Gastroesophageal sphincter (tissue), 4 donors: ENCODE measurements around the gene SLC37A1. TPM values are rescaled to one million over a fixed set of nuclear protein-coding genes. Genes with fewer than 3 reads are reported as not detected.

Experiments used
- ATAC-seq: fragments of 150-250 bp; one replicate; pipeline ENCODE4 v1.9.1; 2016; ENCODE audit warnings: mild to moderate bottlenecking, moderate library complexity
- H3K27ac ChIP-seq, 4 donors: fragments of 200-600 bp; sonication (generic) in 3 of 4; 1 replicate in 3 of 4; 2 replicates in 1 of 4; pipeline ENCODE4 v1.5.1; 2016 to 2019
- H3K27me3 ChIP-seq: fragments of 200-600 bp; sonication (generic); one replicate; pipeline ENCODE4 v1.5.1; 2019
- H3K36me3 ChIP-seq, 2 donors: fragments of 200-600 bp; sonication (generic); one replicate each; pipeline ENCODE4 v1.5.1; 2019; ENCODE audit warnings: control low read depth in 1 of 2
- H3K4me1 ChIP-seq, 3 donors: fragments of 200-600 bp; sonication (generic); 1 replicate in 2 of 3; 2 replicates in 1 of 3; pipeline ENCODE4 v1.5.1; 2016 to 2019; ENCODE audit warnings: control low read depth in 2 of 3
- H3K4me3 ChIP-seq, 2 donors: fragments of 200-600 bp; sonication (generic); one replicate each; pipeline ENCODE4 v1.5.1; 2019; ENCODE audit warnings: mild to moderate bottlenecking in 1 of 2, moderate library complexity in 1 of 2
- H3K9me3 ChIP-seq, 3 donors: fragments of 200-600 bp; sonication (generic); one replicate each; pipeline ENCODE4 v1.5.1; 2017 to 2019; ENCODE audit warnings: control low read depth in 2 of 3
- CTCF ChIP-seq, 4 experiments: fragments of 200-600 bp in 2 of 4; fragments of 450-650 bp in 2 of 4; sonication (generic) in 1 of 4; IDR thresholded peaks; one replicate each; pipeline ENCODE4 v1.5.1; 2017 to 2019; ENCODE audit warnings: antibody characterized with exemption in 4 of 4, mild to moderate bottlenecking in 2 of 4, moderate library complexity in 2 of 4
- EP300 ChIP-seq: sonication (generic); formaldehyde crosslinking; IDR thresholded peaks from one replicate; pipeline ENCODE4 v1.6.1; 2017; ENCODE audit warnings: antibody characterized with exemption, mild to moderate bottlenecking
- POLR2A ChIP-seq, 2 donors: fragments of 450-650 bp; IDR thresholded peaks; one replicate each; pipeline ENCODE4 v1.6.1; 2017; ENCODE audit warnings: antibody characterized with exemption in 2 of 2, mild to moderate bottlenecking in 2 of 2, moderate library complexity in 1 of 2
- POLR2AphosphoS5 ChIP-seq: sonication (generic); formaldehyde crosslinking; IDR thresholded peaks from one replicate; pipeline ENCODE4 v1.6.1; 2017; ENCODE audit warnings: antibody characterized with exemption
- WGBS, 2 donors: methylation state at CpG; one replicate each; pipeline ENCODE4 v1.1.5; 2018; ENCODE audit warnings: low coverage in 1 of 2; 5-methylcytosine and 5-hydroxymethylcytosine counted together
- total RNA-seq, 4 donors: library from RNA; depleted of rRNA; stranded (reverse); fragments of >200 nt; gene quantifications; one replicate each; pipeline ENCODE4 v1.1.0, GENCODE V29; 2016

SLC37A1 gene
- total RNA-seq, 4 donors from 2014 or later = 3.7 to 7.8 (median 4.3) TPM

- no peak overlapping the region for H3K4me3 ChIP-seq
- H3K27ac ChIP-seq = no peak overlapping the region
- 88 to 97% methylated on average over 6 of the region's 19 CpGs for WGBS, 2 donors
- no peak for ATAC-seq
- H3K27me3 ChIP-seq = no peaks in the 10 kb centered on the region
- no peaks in the 10 kb centered on the region for H3K4me1 ChIP-seq
- TF ChIP-seq POLR2AphosphoS5 = no peak
- no peak for TF ChIP-seq CTCF (IDR thresholded peaks at IDR 0.05)
- no peak for TF ChIP-seq POLR2A (IDR thresholded peaks at IDR 0.05)
- no peak for TF ChIP-seq EP300
- no peaks in the 10 kb centered on the region for H3K36me3 ChIP-seq
- H3K9me3 ChIP-seq = no peaks in the 10 kb centered on the region
Observed at GRCh38 chr21:42586406-42586805, 72.8 kb downstream of the SLC37A1 start.

- Histone ChIP-seq H3K9me3 (no peaks in the 10 kb centered on the region), H3K4me1 (no peaks in the 10 kb centered on the region), H3K4me3 (no peak overlapping the region), H3K27ac (no peak overlapping the region), H3K27me3 (no peaks in the 10 kb centered on the region), H3K36me3 (no peaks in the 10 kb centered on the region)
- WGBS, 2 donors = 81 to 87% methylated on average over 6 to 13 of the region's 15 CpGs
- ATAC-seq = no peak
- TF ChIP-seq POLR2AphosphoS5 (no peak), CTCF (IDR thresholded peaks at IDR 0.05) (no peak), POLR2A (IDR thresholded peaks at IDR 0.05) (no peak), EP300 (no peak)
Observed at GRCh38 chr21:42587036-42587435, 73.4 kb downstream of the SLC37A1 start.

- H3K36me3 ChIP-seq = no peaks in the 10 kb centered on the region
- peaks cover 0 to 23% (median 6%) of the 10 kb centered on the region in 3 donors for H3K4me1 ChIP-seq
- TF ChIP-seq EP300 (no peak), CTCF (IDR thresholded peaks at IDR 0.05) (no peak)
- 53 to 64% methylated on average over 3 to 6 of the region's 20 CpGs for WGBS, 2 donors
- no peaks in the 10 kb centered on the region for H3K9me3 ChIP-seq
- no peak for ATAC-seq
- H3K27ac ChIP-seq = no peak overlapping the region
- no peak overlapping the region for H3K4me3 ChIP-seq
- H3K27me3 ChIP-seq = peaks cover 23% of the 10 kb centered on the region
Observed at GRCh38 chr21:42590431-42591131, 76.9 kb downstream of the SLC37A1 start.

DNA sequence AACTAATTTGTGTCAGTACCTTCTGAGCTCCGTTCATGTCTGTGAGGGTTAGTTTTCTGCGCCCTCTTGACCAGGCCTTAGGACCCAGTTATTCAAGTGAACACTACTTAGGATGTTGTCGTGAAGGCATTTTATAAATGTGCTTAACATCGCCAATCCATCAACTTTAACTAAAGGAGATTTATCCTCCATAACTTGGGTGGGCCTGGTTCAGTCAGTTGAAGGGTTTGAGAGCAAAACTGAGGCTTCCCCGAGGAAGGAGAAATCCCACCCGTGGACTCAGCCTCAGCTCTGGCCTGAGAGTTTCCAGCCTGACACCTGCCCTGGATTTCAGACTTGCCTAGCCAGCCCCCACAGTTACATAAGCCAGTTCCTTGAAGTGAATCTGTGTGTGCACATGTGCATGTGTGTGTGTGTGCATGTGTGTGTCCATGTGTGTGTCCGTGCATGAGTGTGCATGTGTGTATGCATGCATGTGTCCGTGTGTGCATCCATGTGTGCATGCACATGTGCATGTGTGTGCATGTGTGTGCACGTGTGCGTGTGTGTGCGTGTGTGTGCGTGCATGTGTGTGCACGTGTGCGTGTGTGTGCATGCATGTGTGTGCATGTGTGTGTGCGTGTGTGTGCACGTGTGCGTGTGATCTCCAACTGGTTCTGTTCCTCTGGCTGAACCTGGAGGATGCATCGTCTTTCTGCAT, 77.7 kb downstream of the SLC37A1 start:
- Histone ChIP-seq H3K27ac (no peak overlapping the region), H3K9me3 (no peaks in the 10 kb centered on the region), H3K4me3 (no peak overlapping the region), H3K4me1 (peaks cover 0 to 23% (median 6%) of the 10 kb centered on the region in 3 donors), H3K27me3 (peaks cover 23% of the 10 kb centered on the region), H3K36me3 (no peaks in the 10 kb centered on the region)
- WGBS, 2 donors = 55 to 82% methylated on average over 11 to 12 of the region's 18 CpGs
- TF ChIP-seq CTCF (IDR thresholded peaks at IDR 0.05) = no peak
- no peak for TF ChIP-seq POLR2AphosphoS5
- TF ChIP-seq EP300 = no peak
- TF ChIP-seq POLR2A (IDR thresholded peaks at IDR 0.05) = no peak
- ATAC-seq = no peak
